IPS DF 6.9 (cell line): ENCODE results near the gene CAVIN2.

ENCODE experiments used
- DNase-seq: peaks from one replicate; pipeline ENCODE4 v3.0.0-alpha.2; 2013; ENCODE audit warnings: low read depth, low spot score
- H3K27ac ChIP-seq: one replicate; pipeline ENCODE4 v1.5.1; 2013; ENCODE audit warnings: low read length, control low read depth
- H3K27me3 ChIP-seq: 2 replicates; pipeline ENCODE4 v1.6.1; 2013; ENCODE audit warnings: mild to moderate bottlenecking, low read length; ENCODE audit not compliant: control insufficient read depth, insufficient read depth
- H3K36me3 ChIP-seq: 2 replicates; pipeline ENCODE4 v1.6.1; 2013; ENCODE audit warnings: low read length; ENCODE audit not compliant: control insufficient read depth, insufficient read depth
- H3K4me1 ChIP-seq: 2 replicates; pipeline ENCODE4 v1.6.1; 2013; ENCODE audit warnings: low read length; ENCODE audit not compliant: control insufficient read depth, insufficient read depth
- H3K4me3 ChIP-seq: 2 replicates; pipeline ENCODE4 v1.5.1; 2013; ENCODE audit warnings: mild to moderate bottlenecking, low read length
- H3K9me3 ChIP-seq: 2 replicates; pipeline ENCODE4 v1.6.1; 2013; ENCODE audit warnings: low read length, inconsistent platforms; ENCODE audit not compliant: control insufficient read depth, insufficient read depth
- WGBS: extraction: QIAGEN DNeasy Blood & Tissue Kit; methylation state at CpG from one replicate; pipeline ENCODE4 v1.1.7; 2013; ENCODE audit warnings: mixed read lengths, missing lambda C conversion rate; ENCODE audit not compliant: insufficient read length, insufficient coverage; 5-methylcytosine and 5-hydroxymethylcytosine counted together

Gene CAVIN2

DNA sequence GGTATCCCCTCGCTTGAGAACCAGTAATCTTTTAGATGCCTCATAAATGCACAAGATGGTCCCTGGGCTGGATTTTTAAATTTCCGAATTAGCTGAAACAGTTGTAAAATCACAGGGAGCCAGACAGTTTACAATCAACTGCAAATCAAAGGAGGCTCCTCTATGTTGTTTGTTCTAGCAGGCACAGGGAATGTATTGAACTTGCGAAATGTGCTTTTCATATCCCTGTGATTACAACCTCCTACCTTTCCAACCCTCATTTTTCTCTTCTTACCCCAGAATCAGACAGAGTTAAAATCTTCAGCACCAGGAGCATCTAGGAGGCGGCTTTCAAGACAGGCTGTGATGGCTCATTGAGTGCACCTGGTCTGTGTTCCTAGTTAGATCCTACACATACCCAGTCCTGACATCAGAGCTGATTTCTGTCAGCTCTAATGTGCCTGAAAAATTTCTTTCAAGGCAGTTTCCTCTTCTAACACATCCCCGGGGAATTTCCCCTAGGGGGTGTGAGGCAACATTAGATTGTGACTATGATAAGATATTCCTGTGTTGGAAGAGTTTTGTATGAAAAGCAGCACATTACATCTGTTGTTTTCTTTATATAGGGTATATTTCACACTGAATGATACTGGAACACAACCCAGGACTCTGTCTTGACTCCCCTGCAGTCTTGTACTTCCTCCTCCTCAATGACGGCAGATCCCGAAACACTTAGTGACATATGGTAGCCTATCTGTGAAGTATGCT is 17.9 kb upstream of the CAVIN2 start:
- H3K4me1 ChIP-seq: peaks cover 4% of the 10 kb centered on the region; the same call in 1 of the 2 replicates
- WGBS: no CpG with 5 or more reads among the region's 7 CpGs
- no peaks in the 10 kb centered on the region for H3K9me3 ChIP-seq
- H3K27ac ChIP-seq: no peak overlapping the region
- DNase-seq: no peak
- no peaks in the 10 kb centered on the region for H3K27me3 ChIP-seq
- H3K36me3 ChIP-seq: no peaks in the 10 kb centered on the region
- H3K4me3 ChIP-seq: no peak overlapping the region

DNA sequence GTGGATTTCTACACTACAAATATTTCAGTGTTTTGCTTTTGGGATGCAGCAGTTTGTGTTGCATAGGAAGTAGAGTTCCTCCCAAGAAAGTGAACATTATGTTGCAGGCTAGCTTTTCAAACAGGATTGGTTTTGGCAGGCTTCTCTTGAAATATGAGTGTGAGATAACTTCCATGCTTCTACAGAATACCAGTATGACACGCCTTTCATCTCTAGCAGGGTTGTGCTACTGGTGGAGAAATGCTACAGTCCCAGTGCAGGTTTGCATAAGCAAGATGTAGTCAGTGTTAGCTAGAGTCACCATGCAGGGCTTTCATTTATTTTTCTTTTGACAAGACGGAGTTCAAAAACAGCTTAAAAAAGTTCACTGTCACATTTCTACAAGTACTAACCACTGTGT is 17.1 kb upstream of the CAVIN2 start:
- Histone ChIP-seq H3K27me3 (no peaks in the 10 kb centered on the region), H3K9me3 (no peaks in the 10 kb centered on the region), H3K36me3 (no peaks in the 10 kb centered on the region), H3K27ac (no peak overlapping the region), H3K4me3 (no peak overlapping the region), H3K4me1 (peaks cover 2% of the 10 kb centered on the region; the same call in 1 of the 2 replicates)
- DNase-seq: no peak
- no CpG with 5 or more reads among the region's 2 CpGs for WGBS

DNA sequence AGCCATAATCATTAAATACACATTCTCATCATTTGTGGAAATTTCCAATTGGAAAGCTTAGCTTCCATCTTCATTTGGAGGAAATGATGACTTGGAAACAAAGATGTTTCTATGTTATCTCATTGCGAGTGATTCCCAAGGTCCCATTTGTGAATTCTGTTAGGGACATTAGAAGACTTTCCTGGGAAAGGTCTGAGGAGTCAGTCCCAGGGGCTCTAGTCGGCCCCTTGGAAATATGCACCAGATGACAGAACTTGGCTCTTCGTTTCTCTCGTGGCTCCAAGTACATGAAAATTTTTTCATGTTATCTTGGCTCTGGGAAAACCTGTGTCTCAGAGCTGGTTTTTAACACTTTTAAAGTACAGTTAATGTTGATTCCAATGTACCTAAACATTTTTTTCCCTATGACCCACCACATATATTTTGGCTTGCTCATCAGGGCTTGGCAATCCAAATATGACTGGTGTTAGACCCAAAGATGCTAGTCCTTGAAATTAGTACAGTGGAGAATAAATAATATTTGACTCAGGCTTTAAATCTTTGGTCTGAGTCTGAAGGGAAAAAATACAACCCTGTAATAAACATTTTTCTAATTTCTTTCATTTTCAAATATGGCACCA is 15.4 kb upstream of the CAVIN2 start:
- Histone ChIP-seq H3K27me3 (no peaks in the 10 kb centered on the region), H3K27ac (no peak overlapping the region), H3K4me1 (peaks cover 2% of the 10 kb centered on the region; the same call in 1 of the 2 replicates), H3K36me3 (no peaks in the 10 kb centered on the region), H3K9me3 (no peaks in the 10 kb centered on the region), H3K4me3 (no peak overlapping the region)
- no CpG with 5 or more reads among the region's 4 CpGs for WGBS
- no peak for DNase-seq

DNA sequence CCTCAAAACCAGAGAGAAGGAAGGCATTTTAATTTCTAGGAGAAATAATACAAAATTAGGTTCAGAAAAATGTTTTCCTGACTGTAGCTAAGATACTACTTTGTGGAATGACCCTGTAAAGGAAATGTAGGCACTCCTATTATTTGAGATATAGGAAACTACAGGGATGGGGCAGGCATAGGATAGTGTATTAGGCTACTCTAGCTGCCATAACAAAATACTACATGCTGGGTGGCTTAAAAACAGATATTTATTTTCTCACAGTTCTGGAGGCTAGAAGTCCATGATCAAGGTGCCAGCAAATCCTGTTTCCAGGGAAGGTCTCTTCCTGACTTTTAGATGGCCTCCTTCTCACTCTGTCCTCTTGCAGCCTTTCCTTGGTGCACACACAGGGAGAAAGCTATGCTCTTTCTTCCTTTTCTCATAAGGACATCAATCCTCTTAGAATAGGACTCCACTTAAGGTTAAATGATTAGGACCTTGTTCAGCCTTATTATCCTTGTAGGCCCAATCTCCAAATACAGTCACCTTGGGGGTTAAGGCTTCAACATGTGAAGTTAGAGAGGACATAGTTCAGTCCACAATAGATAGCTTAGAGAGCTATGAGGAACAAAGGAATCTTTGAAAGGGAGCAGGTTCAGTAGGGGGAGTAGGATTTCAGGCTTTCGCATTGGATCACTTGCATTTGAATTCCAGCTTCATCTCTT is 14.0 kb upstream of the CAVIN2 start:
- H3K9me3 ChIP-seq: no peaks in the 10 kb centered on the region
- H3K4me3 ChIP-seq: no peak overlapping the region
- DNase-seq: no peak
- H3K4me1 ChIP-seq: no peaks in the 10 kb centered on the region
- H3K36me3 ChIP-seq: no peaks in the 10 kb centered on the region
- H3K27me3 ChIP-seq: no peaks in the 10 kb centered on the region
- H3K27ac ChIP-seq: no peak overlapping the region
- no CpG with 5 or more reads among the region's 1 CpG for WGBS

DNA sequence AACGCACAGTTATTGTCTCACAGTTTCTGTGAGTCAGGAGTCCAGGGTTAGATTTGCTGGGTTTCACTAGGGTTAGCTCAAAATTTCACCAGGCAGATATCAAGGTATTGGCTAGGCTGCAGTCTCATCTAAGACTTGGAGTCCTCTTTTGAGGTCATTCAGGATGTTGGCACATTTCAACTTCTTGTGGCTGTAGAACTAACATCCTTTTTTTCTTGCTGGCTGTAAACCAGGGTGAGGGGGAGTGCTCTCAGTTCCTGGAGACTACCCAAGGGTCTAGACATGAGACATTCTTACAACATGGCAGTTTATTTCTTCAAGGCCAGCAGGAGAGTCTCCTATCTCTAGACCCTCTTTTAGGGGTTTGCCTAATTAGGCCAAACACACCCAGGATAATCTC is 12.8 kb upstream of the CAVIN2 start:
- Histone ChIP-seq H3K4me1 (no peaks in the 10 kb centered on the region), H3K36me3 (no peaks in the 10 kb centered on the region), H3K9me3 (no peaks in the 10 kb centered on the region), H3K4me3 (no peak overlapping the region), H3K27me3 (no peaks in the 10 kb centered on the region), H3K27ac (no peak overlapping the region)
- no peak for DNase-seq
- no CpG with 5 or more reads among the region's 1 CpG for WGBS

DNA sequence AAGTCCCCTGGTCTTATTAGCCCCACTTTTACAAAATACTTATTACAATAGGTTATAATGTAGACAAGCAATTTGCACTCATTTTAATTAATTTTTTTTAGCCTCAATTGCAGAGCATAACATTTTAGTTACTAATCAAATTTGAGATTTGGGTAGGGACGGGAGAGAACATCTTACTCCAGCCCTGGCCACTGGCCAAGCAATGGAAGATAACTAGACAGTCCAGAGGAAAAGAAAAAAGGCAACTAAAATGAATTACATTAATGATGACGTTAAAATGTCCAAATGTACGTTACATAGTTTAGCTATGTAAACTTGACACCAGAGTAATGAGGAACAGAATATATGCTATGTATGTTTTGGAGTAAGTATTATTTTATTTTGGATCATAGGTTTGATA is 11.0 kb upstream of the CAVIN2 start:
- no peak overlapping the region for H3K4me3 ChIP-seq
- H3K4me1 ChIP-seq: no peaks in the 10 kb centered on the region
- no peak overlapping the region for H3K27ac ChIP-seq
- no peaks in the 10 kb centered on the region for H3K27me3 ChIP-seq
- no peaks in the 10 kb centered on the region for H3K9me3 ChIP-seq
- no peak for DNase-seq
- no CpG with 5 or more reads among the region's 3 CpGs for WGBS
- H3K36me3 ChIP-seq: no peaks in the 10 kb centered on the region

DNA sequence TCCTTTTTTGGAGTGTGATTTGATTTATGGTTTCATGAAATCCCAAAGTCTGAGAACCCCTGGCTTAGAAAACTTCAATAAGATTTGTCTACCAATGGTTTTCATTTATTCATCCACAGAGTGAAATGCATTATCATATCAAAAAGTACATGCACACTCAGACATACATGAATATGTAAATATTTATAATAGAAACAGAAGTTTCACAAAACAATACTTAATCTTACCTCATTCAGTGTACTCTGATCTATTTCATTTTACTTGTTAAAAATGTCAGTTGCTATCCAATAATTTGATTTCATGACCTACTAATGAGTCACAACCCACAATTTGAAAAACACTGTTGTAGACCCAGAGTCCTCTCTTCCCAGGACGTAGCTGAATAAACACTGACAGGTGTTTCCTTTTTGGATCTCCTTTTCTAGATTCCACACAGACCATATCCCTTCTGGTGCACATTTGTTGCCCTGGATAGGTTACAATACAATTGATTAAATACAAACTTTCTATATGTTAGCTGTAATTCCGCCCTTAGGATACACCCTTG is 10.4 kb upstream of the CAVIN2 start:
- Histone ChIP-seq H3K9me3 (no peaks in the 10 kb centered on the region), H3K36me3 (no peaks in the 10 kb centered on the region), H3K27me3 (no peaks in the 10 kb centered on the region), H3K4me3 (no peak overlapping the region), H3K4me1 (no peaks in the 10 kb centered on the region), H3K27ac (no peak overlapping the region)
- DNase-seq: no peak
- no CpG with 5 or more reads among the region's 2 CpGs for whole genome bisulfite sequencing

DNA sequence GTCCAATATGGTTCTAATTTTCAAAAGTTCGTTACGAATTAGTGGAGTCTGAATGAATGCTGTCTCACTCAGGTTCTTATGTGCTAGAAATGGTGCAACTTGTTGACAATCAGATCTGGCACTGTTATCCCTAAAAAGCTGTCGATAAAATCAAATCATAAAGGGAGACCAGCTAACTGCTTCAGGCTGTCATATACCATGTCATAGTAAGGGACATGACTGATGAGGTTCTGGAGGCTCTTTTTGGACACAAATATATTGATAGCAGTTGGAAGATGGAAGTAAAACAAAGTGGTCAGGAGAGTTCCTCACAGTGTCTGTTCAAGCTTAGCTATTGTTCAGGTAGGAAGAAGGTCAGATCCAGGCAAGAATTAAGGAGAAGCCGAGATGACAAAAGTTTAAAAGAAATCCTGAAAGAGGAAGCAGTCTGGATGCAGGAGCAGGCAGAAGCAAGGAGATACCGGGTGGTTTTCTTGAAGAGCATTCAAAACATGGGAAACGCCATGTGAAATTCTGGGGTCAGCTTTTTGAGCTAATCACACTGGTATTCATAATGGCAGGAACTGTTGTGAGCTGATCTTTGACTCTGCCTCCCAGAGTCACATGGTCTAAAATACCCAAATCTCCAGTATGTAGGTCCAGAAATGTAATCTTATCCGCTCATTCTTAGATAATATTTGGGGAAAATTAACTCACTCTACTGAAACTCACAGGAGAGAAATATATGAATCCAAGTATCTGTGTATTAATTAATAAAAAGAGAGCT is 9.4 kb upstream of the CAVIN2 start:
- WGBS: no CpG with 5 or more reads among the region's 7 CpGs
- Histone ChIP-seq H3K4me3 (no peak overlapping the region), H3K4me1 (no peaks in the 10 kb centered on the region), H3K27ac (no peak overlapping the region), H3K27me3 (no peaks in the 10 kb centered on the region), H3K36me3 (no peaks in the 10 kb centered on the region), H3K9me3 (no peaks in the 10 kb centered on the region)
- DNase-seq: no peak

DNA sequence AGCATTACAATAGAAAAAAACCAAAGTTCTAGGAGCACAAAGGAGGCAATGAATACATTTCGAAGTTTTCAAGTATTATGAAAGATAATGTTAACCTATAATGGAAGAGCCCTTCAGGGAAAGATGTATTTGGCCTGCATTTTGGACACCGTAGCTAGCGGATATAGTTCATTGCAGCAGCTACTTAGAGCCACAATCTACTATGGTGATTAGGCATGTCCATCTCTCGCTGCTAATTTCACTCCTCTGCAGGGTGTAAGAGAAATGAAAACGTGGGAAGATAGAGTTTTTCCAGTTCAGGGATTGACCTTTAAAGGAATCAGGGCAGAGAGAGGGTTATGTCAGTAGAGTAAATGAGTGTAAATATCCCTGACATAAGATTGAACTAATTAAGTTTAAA is 8.5 kb upstream of the CAVIN2 start:
- no peak overlapping the region for H3K4me3 ChIP-seq
- DNase-seq: no peak
- no CpG with 5 or more reads among the region's 5 CpGs for WGBS
- no peaks in the 10 kb centered on the region for H3K27me3 ChIP-seq
- no peaks in the 10 kb centered on the region for H3K9me3 ChIP-seq
- no peaks in the 10 kb centered on the region for H3K36me3 ChIP-seq
- H3K4me1 ChIP-seq: no peaks in the 10 kb centered on the region
- no peak overlapping the region for H3K27ac ChIP-seq
